ENCODE data around the gene CD82. TPM values are rescaled to one million over a fixed set of nuclear protein-coding genes. Genes with fewer than 3 reads are reported as not detected.

CD82 gene
- total RNA-seq, 1 donor from 2014 or later = 28.3 TPM

GRCh38 chr11:44596525-44597276 is 31.2 kb downstream of the CD82 start:
- no peak for TF ChIP-seq CTCF (IDR thresholded peaks at IDR 0.05)
- intact Hi-C loops (cut with DNase I) = no loop called here
- Histone ChIP-seq H3K4me3 (no peak overlapping the region), H3K9me3 (no peaks in the 10 kb centered on the region), H3K27me3 (no peaks in the 10 kb centered on the region), H3K4me1 (peaks cover 33 to 51% of the 10 kb centered on the region in 2 donors), H3K27ac (peak overlapping the region; percentile 81 to 85), H3K36me3 (no peaks in the 10 kb centered on the region)
- DNase-seq (ENCODE audit: low spot score in 2 of 2) = peak in 1 of 2 donors; percentile 66

- intact Hi-C loops (cut with DNase I) = no loop called here
- Histone ChIP-seq H3K27me3 (no peaks in the 10 kb centered on the region), H3K27ac (peak overlapping the region in 1 of 2 donors; percentile 81), H3K36me3 (no peaks in the 10 kb centered on the region), H3K4me1 (peaks cover 33 to 53% of the 10 kb centered on the region in 2 donors), H3K9me3 (no peaks in the 10 kb centered on the region), H3K4me3 (no peak overlapping the region)
- DNase-seq (ENCODE audit: low spot score in 2 of 2) = no peak
- TF ChIP-seq CTCF (IDR thresholded peaks at IDR 0.05) = no peak
Measured at GRCh38 chr11:44597358-44598012, 32.0 kb downstream of the CD82 start.

- no peaks in the 10 kb centered on the region for H3K9me3 ChIP-seq
- peaks cover 24 to 54% of the 10 kb centered on the region in 2 donors for H3K4me1 ChIP-seq
- H3K27me3 ChIP-seq = no peaks in the 10 kb centered on the region
- DNase-seq (ENCODE audit: low spot score in 2 of 2) = no peak
- H3K4me3 ChIP-seq = no peak overlapping the region
- intact Hi-C loops (cut with DNase I) = no loop called here
- no peak overlapping the region for H3K27ac ChIP-seq
- no peaks in the 10 kb centered on the region for H3K36me3 ChIP-seq
- TF ChIP-seq CTCF (IDR thresholded peaks at IDR 0.05) = no peak
Measured at GRCh38 chr11:44598831-44599230, 33.4 kb downstream of the CD82 start.

GRCh38 chr11:44600261-44600660 is 34.8 kb downstream of the CD82 start:
- H3K36me3 ChIP-seq = no peaks in the 10 kb centered on the region
- H3K27me3 ChIP-seq = no peaks in the 10 kb centered on the region
- peaks cover 28 to 68% of the 10 kb centered on the region in 2 donors for H3K4me1 ChIP-seq
- no peak for DNase-seq (ENCODE audit: low spot score in 2 of 2)
- no peak overlapping the region for H3K4me3 ChIP-seq
- peak overlapping the region in 1 of 2 donors; percentile 91 for H3K27ac ChIP-seq
- no peak for TF ChIP-seq CTCF (IDR thresholded peaks at IDR 0.05)
- H3K9me3 ChIP-seq = no peaks in the 10 kb centered on the region
- intact Hi-C loops (cut with DNase I) = loop anchor here (10.0 kb wide), 1 partner anchor 675 kb away; no protein-coding TSS in a partner anchor

GRCh38 chr11:44600839-44601383 is 35.4 kb downstream of the CD82 start:
- Histone ChIP-seq H3K4me1 (peaks cover 26 to 67% of the 10 kb centered on the region in 2 donors), H3K9me3 (no peaks in the 10 kb centered on the region), H3K27ac (peak overlapping the region; percentile 85 to 91), H3K27me3 (no peaks in the 10 kb centered on the region), H3K4me3 (no peak overlapping the region), H3K36me3 (no peaks in the 10 kb centered on the region)
- intact Hi-C loops (cut with DNase I) = loop anchor here (10.0 kb wide), 1 partner anchor 676 kb away; no protein-coding TSS in a partner anchor
- no peak for DNase-seq (ENCODE audit: low spot score in 2 of 2)
- TF ChIP-seq CTCF (IDR thresholded peaks at IDR 0.05) = no peak
